GM12873 (cell line): ENCODE results near the gene CHIT1.

Source experiments
- CTCF ChIP-seq: IDR thresholded peaks from 2 replicates; pipeline ENCODE4 v1.5.1; 2012; ENCODE audit warnings: low read depth, mild to moderate bottlenecking, moderate library complexity, low read length, control low read depth; ENCODE audit not compliant: insufficient read depth; ENCODE audit errors: missing control alignments

Gene CHIT1

DNA sequence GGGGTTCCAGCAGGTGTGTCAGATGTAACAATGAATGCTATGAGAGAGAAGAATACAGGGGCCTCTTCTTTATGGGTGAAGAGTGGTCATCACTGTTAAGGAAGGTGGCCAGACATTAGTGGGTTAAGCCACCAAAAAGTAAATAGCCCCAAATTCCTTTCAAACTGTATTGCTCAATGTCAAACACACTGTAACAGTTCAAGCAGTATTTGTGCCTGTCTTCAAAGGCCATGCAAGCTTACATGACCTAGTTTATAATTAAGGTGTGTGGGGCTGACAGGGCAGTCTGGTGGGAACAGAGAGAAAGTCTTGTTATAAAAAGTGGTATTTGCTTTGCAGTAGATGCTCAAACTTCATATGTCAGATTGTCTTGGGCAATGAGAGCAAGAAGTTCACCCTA is 18.5 kb downstream of the CHIT1 start:
- no peak for TF ChIP-seq CTCF

DNA sequence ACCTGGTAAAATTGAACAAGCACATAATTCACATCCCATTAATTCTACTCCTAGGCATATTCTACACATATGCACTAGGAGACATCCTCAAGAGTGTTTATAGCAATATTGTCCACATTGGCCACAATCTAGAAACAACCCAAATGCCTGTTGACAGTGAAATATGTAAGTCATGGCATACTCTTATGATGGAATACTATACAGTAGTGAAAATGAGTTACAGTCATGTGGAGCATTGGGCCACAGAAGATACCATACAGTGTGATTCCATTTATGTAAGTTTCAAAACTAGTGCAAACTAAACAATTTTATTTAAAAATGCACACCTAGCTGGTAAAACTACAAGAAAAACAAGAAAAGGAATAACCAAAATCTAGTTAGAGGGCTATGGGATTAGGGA is 19.1 kb downstream of the CHIT1 start:
- TF ChIP-seq CTCF, result no peak

- TF ChIP-seq CTCF, result no peak
Observed at GRCh38 chr1:203208181-203208580, 21.3 kb downstream of the CHIT1 start.

DNA sequence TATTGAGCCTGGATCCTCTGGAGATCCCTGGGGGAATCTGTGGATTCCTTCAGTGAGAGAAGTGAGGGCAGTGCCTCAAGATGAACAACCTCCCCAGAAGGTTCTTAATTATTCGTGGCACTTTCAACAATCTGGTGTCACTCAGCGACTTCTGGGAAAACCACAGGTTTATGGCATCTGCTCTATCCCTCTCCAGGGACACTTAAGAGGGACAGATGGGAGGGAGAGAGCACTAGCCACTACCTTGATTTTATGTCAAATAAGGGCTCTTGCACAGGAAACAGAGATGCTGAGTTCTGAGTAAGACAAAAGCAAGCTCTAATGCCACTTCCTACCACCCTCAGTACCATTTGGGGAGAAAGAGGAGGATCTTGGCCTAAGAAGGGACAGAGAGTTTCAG is 21.7 kb downstream of the CHIT1 start:
- no peak for TF ChIP-seq CTCF

DNA sequence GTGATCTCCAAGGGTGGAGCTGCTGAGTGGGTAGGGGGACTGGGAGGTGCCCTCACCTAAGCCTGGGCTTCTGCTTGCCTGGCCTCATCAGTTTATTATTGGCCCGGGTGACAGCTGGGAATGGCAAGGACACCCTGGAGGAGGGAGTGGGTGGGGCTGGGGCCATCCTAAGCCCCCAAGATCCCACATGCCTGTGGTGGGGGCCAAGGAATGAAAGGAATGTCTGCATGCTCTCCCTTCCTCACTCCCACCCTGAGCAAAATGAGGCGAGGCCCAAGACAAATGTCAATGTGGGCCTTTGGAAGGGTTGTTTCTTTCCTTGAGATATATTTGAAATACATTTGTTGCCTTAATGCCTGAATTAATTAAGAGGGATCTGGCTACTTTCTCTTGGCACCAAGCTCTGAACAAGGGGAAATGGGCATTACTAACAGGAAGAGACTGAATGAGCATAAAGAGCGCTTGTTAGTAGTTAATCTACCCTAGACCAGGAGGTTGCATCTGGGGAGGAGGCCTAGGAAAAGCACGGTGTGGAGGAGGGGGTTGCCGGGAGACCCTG is 23.3 kb downstream of the CHIT1 start:
- no peak for TF ChIP-seq CTCF

DNA sequence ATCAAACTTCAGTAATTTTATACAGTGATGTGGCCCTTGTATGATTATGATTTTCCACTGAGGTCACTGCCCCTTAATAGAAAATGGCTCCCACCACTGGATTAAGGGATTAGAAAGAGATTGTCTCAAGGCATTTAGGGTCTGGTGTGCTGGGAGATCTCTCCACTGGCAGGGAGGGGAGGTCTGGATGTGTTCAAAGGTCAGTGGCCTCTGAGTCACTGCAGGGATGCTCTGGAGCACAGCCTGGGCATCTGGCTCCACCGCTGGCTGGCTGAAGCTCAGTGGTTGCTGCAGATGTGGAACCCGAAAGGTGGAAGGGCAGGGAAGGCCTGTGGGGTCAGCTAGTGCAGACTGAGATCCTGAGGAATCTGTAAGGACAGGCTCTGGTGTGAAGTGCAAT is 24.7 kb downstream of the CHIT1 start:
- TF ChIP-seq CTCF, result no peak

DNA sequence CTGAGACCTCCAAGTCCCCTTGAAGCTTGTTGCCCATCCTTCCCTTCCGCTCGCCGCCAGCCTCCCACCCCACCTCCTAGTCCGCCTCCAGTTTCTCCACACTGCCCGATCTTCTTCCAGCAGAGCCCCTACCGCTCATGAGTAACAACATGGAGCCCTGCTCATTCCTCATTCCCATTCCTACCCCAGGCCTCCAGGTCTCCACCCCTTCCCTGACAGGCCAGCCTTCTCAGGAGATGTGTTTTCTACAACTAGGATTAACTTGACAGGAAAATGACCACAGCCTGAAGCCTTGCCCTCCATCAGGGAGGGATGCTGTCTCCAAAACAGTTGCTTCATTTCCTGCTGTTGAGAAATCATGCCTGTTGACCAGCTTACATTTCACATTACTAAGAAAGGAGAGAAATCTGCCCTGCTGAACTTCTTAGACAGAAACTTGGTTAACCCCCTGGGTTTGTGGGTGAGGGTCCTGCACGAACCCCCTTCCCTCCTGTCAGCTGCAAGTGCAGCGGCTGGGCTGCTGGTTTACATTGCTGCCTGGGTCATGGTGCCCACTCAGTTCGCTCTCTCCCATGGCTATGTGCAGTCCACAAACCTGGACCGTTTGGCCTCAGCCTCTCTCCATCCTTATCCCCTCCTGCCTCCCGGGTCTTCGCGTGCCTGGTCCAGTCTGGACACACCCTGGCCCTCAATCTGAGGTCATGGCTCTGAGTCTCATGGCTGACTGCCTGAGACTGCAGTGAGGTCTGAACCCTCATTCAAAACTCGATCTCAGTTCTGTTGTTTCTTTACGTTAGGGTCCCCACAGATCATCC is 26.8 kb downstream of the CHIT1 start:
- TF ChIP-seq CTCF, result no peak
